ENCODE measurements around the gene SLMAP. TPM values are rescaled to one million over a fixed set of nuclear protein-coding genes. Genes with fewer than 3 reads are reported as not detected.

The SLMAP gene
- total RNA-seq, 1 experiment from 2014 or later: 79.5 TPM

DNA sequence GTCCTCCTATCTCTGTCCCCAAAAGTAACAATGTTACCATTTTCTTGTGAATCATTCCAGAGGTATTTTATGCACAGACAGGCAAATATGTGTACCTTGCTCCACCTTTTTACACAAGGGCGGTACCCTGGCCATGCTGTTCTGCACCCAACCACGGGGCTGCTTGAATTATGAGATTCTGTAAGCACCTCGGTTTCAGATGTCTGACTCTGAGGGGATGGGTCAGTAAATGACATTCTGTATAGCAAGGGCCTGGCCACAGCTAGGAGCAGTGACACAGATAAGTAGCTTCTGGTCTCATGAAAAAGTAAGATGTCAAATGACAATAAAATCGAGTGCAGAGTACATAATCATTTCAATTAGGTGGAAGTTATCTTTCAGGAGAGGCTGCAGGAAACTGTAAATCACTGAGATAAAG, 221.7 kb downstream of the SLMAP start (continued):
- TF ChIP-seq, protein P1, sequence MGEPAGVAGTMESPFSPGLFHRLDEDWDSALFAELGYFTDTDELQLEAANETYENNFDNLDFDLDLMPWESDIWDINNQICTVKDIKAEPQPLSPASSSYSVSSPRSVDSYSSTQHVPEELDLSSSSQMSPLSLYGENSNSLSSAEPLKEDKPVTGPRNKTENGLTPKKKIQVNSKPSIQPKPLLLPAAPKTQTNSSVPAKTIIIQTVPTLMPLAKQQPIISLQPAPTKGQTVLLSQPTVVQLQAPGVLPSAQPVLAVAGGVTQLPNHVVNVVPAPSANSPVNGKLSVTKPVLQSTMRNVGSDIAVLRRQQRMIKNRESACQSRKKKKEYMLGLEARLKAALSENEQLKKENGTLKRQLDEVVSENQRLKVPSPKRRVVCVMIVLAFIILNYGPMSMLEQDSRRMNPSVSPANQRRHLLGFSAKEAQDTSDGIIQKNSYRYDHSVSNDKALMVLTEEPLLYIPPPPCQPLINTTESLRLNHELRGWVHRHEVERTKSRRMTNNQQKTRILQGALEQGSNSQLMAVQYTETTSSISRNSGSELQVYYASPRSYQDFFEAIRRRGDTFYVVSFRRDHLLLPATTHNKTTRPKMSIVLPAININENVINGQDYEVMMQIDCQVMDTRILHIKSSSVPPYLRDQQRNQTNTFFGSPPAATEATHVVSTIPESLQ (CRISPR knock-in tag; IDR thresholded peaks at IDR 0.05): no peak
- TF ChIP-seq GABPB1 (CRISPR knock-in tag; IDR thresholded peaks at IDR 0.05) (no peak), ZNF219 (CRISPR knock-in tag; IDR thresholded peaks at IDR 0.05; ENCODE audit: borderline replicate concordance) (no peak), ZNF423 (CRISPR knock-in tag; IDR thresholded peaks at IDR 0.05) (no peak), ZNF232 (CRISPR knock-in tag; IDR thresholded peaks at IDR 0.05) (no peak)

DNA sequence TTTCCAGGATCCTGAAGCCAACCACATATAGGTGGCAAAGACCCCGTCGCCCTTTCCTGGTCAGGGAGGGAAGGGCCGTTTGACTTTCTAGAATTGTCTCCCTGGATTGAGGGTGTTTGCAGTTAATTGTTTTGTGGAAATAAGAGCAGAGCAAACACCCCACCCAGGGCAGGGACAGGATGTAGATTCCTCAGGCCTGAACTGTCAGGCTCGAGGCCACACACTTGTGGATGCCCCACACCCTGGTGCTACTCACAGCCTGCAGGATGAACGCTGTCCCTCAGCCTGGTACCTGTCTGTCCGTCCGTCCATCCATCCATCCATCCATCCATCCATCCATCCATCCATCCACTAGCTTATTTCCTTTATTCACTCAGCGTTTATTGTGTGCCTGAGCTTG, 222.2 kb downstream of the SLMAP start:
- H3K27me3 Mint-ChIP-seq (ENCODE audit: low read depth): no peaks in the 10 kb centered on the region
- no peak overlapping the region for H3K27ac Mint-ChIP-seq
- H3K36me3 Mint-ChIP-seq: no peaks in the 10 kb centered on the region
- ATAC-seq: no peak
- POLR2A ChIA-PET: no interaction called here
- no peak overlapping the region for H3K4me3 Mint-ChIP-seq
- no peak for DNase-seq (ENCODE audit: low spot score)
- CTCF ChIA-PET: no interaction called here
- no peaks in the 10 kb centered on the region for H3K9me3 Mint-ChIP-seq
- 0 out of 2 replicates have a peak, but pooled peaks cover 3% of the 10 kb centered on the region for H3K4me1 Mint-ChIP-seq
- TF ChIP-seq, protein P2, sequence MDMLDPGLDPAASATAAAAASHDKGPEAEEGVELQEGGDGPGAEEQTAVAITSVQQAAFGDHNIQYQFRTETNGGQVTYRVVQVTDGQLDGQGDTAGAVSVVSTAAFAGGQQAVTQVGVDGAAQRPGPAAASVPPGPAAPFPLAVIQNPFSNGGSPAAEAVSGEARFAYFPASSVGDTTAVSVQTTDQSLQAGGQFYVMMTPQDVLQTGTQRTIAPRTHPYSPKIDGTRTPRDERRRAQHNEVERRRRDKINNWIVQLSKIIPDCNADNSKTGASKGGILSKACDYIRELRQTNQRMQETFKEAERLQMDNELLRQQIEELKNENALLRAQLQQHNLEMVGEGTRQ (CRISPR knock-in tag; IDR thresholded peaks at IDR 0.05): no peak
- TF ChIP-seq TCF7 (CRISPR knock-in tag; IDR thresholded peaks at IDR 0.05; ENCODE audit: low read depth) (no peak), ZNF416 (CRISPR knock-in tag; IDR thresholded peaks at IDR 0.05) (no peak), EMX1 (CRISPR knock-in tag; IDR thresholded peaks at IDR 0.05) (no peak), TP53 (CRISPR knock-in tag; IDR thresholded peaks at IDR 0.05) (no peak), GRHL2 (CRISPR knock-in tag; IDR thresholded peaks at IDR 0.05; ENCODE audit: insufficient replicate concordance, severe bottlenecking) (no peak), CREB1 (CRISPR knock-in tag; IDR thresholded peaks at IDR 0.05) (no peak), GABPB1 (CRISPR knock-in tag; IDR thresholded peaks at IDR 0.05) (no peak), OVOL2 (CRISPR knock-in tag; IDR thresholded peaks at IDR 0.05; ENCODE audit: borderline replicate concordance) (no peak), ZNF423 (CRISPR knock-in tag; IDR thresholded peaks at IDR 0.05) (no peak), JUN (CRISPR knock-in tag; IDR thresholded peaks at IDR 0.05) (no peak), ZNF671 (CRISPR knock-in tag; IDR thresholded peaks at IDR 0.05) (no peak)
- TF ChIP-seq, protein P3, sequence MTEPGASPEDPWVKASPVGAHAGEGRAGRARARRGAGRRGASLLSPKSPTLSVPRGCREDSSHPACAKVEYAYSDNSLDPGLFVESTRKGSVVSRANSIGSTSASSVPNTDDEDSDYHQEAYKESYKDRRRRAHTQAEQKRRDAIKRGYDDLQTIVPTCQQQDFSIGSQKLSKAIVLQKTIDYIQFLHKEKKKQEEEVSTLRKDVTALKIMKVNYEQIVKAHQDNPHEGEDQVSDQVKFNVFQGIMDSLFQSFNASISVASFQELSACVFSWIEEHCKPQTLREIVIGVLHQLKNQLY (CRISPR knock-in tag; IDR thresholded peaks at IDR 0.05): no peak
- TF ChIP-seq, protein P4, sequence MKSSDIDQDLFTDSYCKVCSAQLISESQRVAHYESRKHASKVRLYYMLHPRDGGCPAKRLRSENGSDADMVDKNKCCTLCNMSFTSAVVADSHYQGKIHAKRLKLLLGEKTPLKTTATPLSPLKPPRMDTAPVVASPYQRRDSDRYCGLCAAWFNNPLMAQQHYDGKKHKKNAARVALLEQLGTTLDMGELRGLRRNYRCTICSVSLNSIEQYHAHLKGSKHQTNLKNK (CRISPR knock-in tag; IDR thresholded peaks at IDR 0.05): no peak
- TF ChIP-seq, protein P5, sequence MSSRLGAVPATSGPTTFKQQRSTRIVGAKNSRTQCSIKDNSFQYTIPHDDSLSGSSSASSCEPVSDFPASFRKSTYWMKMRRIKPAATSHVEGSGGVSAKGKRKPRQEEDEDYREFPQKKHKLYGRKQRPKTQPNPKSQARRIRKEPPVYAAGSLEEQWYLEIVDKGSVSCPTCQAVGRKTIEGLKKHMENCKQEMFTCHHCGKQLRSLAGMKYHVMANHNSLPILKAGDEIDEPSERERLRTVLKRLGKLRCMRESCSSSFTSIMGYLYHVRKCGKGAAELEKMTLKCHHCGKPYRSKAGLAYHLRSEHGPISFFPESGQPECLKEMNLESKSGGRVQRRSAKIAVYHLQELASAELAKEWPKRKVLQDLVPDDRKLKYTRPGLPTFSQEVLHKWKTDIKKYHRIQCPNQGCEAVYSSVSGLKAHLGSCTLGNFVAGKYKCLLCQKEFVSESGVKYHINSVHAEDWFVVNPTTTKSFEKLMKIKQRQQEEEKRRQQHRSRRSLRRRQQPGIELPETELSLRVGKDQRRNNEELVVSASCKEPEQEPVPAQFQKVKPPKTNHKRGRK (CRISPR knock-in tag; IDR thresholded peaks at IDR 0.05; ENCODE audit: borderline replicate concordance): no peak
- TF ChIP-seq, protein P6, sequence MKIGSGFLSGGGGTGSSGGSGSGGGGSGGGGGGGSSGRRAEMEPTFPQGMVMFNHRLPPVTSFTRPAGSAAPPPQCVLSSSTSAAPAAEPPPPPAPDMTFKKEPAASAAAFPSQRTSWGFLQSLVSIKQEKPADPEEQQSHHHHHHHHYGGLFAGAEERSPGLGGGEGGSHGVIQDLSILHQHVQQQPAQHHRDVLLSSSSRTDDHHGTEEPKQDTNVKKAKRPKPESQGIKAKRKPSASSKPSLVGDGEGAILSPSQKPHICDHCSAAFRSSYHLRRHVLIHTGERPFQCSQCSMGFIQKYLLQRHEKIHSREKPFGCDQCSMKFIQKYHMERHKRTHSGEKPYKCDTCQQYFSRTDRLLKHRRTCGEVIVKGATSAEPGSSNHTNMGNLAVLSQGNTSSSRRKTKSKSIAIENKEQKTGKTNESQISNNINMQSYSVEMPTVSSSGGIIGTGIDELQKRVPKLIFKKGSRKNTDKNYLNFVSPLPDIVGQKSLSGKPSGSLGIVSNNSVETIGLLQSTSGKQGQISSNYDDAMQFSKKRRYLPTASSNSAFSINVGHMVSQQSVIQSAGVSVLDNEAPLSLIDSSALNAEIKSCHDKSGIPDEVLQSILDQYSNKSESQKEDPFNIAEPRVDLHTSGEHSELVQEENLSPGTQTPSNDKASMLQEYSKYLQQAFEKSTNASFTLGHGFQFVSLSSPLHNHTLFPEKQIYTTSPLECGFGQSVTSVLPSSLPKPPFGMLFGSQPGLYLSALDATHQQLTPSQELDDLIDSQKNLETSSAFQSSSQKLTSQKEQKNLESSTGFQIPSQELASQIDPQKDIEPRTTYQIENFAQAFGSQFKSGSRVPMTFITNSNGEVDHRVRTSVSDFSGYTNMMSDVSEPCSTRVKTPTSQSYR (CRISPR knock-in tag; IDR thresholded peaks at IDR 0.05): no peak
- TF ChIP-seq, protein P7, sequence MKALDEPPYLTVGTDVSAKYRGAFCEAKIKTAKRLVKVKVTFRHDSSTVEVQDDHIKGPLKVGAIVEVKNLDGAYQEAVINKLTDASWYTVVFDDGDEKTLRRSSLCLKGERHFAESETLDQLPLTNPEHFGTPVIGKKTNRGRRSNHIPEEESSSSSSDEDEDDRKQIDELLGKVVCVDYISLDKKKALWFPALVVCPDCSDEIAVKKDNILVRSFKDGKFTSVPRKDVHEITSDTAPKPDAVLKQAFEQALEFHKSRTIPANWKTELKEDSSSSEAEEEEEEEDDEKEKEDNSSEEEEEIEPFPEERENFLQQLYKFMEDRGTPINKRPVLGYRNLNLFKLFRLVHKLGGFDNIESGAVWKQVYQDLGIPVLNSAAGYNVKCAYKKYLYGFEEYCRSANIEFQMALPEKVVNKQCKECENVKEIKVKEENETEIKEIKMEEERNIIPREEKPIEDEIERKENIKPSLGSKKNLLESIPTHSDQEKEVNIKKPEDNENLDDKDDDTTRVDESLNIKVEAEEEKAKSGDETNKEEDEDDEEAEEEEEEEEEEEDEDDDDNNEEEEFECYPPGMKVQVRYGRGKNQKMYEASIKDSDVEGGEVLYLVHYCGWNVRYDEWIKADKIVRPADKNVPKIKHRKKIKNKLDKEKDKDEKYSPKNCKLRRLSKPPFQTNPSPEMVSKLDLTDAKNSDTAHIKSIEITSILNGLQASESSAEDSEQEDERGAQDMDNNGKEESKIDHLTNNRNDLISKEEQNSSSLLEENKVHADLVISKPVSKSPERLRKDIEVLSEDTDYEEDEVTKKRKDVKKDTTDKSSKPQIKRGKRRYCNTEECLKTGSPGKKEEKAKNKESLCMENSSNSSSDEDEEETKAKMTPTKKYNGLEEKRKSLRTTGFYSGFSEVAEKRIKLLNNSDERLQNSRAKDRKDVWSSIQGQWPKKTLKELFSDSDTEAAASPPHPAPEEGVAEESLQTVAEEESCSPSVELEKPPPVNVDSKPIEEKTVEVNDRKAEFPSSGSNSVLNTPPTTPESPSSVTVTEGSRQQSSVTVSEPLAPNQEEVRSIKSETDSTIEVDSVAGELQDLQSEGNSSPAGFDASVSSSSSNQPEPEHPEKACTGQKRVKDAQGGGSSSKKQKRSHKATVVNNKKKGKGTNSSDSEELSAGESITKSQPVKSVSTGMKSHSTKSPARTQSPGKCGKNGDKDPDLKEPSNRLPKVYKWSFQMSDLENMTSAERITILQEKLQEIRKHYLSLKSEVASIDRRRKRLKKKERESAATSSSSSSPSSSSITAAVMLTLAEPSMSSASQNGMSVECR (CRISPR knock-in tag; IDR thresholded peaks at IDR 0.05; ENCODE audit: borderline replicate concordance): no peak
- TF ChIP-seq, protein P8, sequence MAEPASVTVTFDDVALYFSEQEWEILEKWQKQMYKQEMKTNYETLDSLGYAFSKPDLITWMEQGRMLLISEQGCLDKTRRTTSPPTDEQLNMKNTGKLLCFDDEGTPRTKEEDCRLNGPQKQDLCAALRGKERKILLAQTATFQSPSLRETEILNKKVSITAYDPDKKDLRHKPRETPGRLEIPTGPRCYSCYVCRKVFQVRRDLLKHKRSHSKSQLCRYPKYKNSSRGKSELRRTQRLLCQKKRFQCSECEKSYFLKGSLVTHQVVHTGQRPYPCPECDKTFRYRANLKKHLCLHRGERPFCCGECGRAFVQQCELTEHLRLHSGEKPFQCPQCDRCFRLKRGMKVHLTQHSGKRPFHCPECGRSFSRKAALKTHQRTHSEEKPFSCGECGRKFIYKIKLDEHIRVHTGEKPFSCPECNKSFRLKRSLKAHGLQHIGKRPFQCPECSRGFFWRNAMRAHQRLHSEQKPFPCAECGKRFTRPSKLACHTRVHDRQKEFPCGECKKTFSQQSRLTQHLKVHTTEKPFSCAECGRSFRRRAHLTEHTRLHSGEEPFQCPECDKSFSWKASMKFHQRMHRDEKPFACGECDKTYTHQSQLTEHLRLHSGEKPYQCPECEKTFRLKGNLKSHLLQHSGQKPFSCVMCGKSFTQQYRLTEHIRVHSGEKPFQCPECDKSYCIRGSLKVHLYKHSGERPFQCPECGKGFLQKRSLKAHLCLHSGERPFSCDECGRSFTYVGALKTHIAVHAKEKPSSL (CRISPR knock-in tag; conservative IDR thresholded peaks at IDR 0.05): no peak

Data from WTC11 (cell line).